ENCODE measurements around the gene RDX. TPM values are rescaled to one million over a fixed set of nuclear protein-coding genes. Genes with fewer than 3 reads are reported as not detected.
"Not testable (repeated sequence)": the region's sequence is repeated elsewhere in the genome, so short reads cannot be mapped to it uniquely, and the experiment has no call there.

The RDX gene
- total RNA-seq, 4 donors from 2014 or later = 35.3 to 62.9 (median 51.7) TPM

DNA sequence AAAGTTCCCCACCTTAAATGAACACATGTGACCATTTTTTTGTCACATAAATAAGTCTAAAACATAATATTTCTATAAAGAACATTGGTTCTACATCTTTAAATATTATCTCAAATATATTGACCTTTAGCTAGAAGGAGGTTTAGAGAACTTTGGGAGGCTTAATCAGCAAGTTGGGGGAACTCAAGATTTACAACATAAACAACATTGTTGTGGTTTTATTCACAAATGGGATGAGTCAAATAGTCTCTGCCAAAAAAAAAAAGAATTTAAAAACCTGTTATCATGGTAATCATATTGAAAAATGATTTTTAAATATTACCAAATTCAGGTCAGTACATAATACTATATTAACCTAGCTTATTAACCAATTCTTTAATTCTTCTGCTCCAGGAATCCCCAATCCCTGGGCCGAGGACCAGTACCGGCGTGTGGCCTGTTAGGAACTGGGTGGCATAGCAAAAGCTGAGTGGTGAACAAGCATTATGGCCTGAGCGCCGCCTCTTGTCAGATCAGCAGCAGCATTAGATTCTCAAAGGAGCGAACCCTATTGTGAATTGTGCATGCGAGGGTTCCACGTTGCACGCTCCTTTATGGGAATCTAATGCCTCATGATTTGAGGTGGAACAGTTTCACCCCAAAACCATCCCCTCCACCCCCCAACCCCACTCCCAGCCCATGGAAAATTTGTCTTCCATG lies 98.2 kb downstream of the RDX start:
- Histone ChIP-seq H3K36me3 (no peaks in the 10 kb centered on the region), H3K27me3 (no peaks in the 10 kb centered on the region), H3K4me3 (no peak overlapping the region), H3K4me1 (peaks cover 0 to 27% (median 0%) of the 10 kb centered on the region in 3 donors), H3K27ac (no peak overlapping the region), H3K9me3 (no peaks in the 10 kb centered on the region)
- no peak for DNase-seq
- WGBS, 2 donors = 95 to 98% methylated on average over 9 of the region's 9 CpGs
- no peak for TF ChIP-seq POLR2A (IDR thresholded peaks at IDR 0.05)
- TF ChIP-seq, protein P1, sequence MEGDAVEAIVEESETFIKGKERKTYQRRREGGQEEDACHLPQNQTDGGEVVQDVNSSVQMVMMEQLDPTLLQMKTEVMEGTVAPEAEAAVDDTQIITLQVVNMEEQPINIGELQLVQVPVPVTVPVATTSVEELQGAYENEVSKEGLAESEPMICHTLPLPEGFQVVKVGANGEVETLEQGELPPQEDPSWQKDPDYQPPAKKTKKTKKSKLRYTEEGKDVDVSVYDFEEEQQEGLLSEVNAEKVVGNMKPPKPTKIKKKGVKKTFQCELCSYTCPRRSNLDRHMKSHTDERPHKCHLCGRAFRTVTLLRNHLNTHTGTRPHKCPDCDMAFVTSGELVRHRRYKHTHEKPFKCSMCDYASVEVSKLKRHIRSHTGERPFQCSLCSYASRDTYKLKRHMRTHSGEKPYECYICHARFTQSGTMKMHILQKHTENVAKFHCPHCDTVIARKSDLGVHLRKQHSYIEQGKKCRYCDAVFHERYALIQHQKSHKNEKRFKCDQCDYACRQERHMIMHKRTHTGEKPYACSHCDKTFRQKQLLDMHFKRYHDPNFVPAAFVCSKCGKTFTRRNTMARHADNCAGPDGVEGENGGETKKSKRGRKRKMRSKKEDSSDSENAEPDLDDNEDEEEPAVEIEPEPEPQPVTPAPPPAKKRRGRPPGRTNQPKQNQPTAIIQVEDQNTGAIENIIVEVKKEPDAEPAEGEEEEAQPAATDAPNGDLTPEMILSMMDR (IDR thresholded peaks at IDR 0.05) = no peak
- intact Hi-C loops (cut with DNase I) = loop anchor here (5.0 kb wide), 1 partner anchor 229 kb away; the partner anchor contains the start of gene FDX1

DNA sequence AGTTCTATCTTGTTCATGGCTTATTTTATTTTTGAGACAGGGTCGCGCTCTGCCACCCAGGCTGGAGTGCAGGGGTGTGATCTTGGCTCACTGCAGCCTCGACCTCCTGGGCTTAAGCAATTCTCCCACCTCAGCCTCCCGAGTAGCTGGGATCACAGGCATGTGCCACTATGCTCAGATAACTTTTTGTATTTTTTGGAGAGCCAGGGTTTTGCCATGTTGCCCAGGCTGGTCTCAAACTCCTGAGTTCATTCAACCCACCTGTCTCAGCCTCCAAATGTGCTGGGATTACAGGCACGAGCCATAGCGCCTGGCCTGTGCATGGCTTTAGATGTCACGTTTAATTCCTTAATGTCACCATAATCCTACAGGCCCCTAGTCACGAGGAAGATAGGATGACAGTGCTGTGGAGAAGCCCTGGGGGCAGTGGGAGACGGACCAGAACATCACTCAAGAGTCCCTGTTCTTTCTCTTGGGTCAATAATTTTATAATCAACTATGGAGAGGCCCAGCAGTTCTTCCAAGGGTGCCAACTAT lies 99.5 kb downstream of the RDX start:
- peak overlapping the region in 1 of 4 donors; percentile 1 for H3K27ac ChIP-seq
- DNase-seq = no peak
- no peaks in the 10 kb centered on the region for H3K36me3 ChIP-seq
- intact Hi-C loops (cut with DNase I) = loop anchor here (5.0 kb wide), 1 partner anchor 230 kb away; the partner anchor contains the start of gene FDX1
- H3K27me3 ChIP-seq = no peaks in the 10 kb centered on the region
- 68 to 94% methylated on average over 5 to 7 of the region's 9 CpGs for WGBS, 2 donors
- peaks cover 0 to 27% (median 0%) of the 10 kb centered on the region in 3 donors for H3K4me1 ChIP-seq
- H3K4me3 ChIP-seq = no peak overlapping the region
- no peak for TF ChIP-seq POLR2A (IDR thresholded peaks at IDR 0.05)
- TF ChIP-seq, protein P1 (IDR thresholded peaks at IDR 0.05) = no peak
- H3K9me3 ChIP-seq = no peaks in the 10 kb centered on the region

DNA sequence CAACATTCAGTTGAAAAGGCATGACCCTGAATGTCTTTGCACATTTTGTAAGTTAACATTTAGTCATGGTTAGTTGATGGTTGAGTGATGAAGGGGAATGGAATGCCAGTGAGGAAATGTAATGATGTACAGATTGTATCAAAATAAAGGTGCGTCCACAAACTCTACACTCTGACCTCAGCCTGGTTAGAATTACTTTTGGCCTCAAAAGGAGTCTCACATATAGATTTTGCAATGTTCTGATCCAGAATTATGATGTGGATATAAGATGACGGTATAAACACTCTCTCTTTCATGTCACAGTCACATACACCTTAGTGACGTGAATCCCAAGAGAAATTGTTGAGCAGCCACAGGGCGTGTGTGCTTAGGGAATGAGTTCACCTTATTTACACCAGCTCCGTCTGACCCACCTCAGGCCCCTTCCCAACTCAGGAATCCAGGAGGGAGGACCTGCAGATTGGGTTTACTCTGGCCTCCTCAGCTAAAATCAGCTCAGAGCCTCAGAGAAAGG lies 100.1 kb downstream of the RDX start:
- intact Hi-C loops (cut with DNase I) = loop anchor here (5.0 kb wide), 1 partner anchor 231 kb away; the partner anchor contains the start of gene FDX1
- WGBS, 2 donors = 69 to 78% methylated on average over 5 of the region's 5 CpGs
- H3K27me3 ChIP-seq = no peaks in the 10 kb centered on the region
- no peak overlapping the region for H3K4me3 ChIP-seq
- TF ChIP-seq POLR2A (IDR thresholded peaks at IDR 0.05) = no peak
- TF ChIP-seq, protein P1 (IDR thresholded peaks at IDR 0.05) = no peak
- peak overlapping the region in 1 of 4 donors; percentile 1 for H3K27ac ChIP-seq
- no peaks in the 10 kb centered on the region for H3K36me3 ChIP-seq
- peaks cover 0 to 24% (median 0%) of the 10 kb centered on the region in 3 donors for H3K4me1 ChIP-seq
- no peak for DNase-seq
- H3K9me3 ChIP-seq = no peaks in the 10 kb centered on the region

DNA sequence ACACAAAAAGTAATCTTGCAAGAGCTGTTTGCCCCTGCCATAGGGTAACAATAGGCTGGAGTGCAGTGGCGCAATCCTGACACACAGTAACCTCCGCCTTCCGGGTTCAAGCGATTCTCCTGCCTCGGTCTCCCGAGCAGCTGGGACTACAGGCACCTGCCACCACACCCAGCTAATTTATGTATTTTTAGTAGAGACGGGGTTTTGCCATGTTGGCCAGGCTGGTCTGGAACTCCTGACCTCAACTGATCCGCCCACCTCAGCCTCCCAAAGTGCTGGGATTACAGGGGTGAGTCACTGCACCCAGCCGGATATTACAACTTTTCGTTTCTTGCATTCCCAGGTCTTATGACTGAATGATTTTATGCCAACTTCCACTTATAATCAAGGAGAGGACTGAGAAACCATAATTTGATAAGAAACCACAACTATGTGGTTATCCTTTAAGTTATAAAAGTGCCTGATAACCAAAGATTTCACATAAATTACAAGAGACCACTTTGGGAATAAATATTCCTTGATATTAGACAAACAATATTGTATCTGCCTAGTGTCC lies 102.1 kb downstream of the RDX start:
- intact Hi-C loops (cut with DNase I); H3K36me3 ChIP-seq; H3K4me3 ChIP-seq; H3K9me3 ChIP-seq; H3K27ac ChIP-seq; H3K4me1 ChIP-seq; H3K27me3 ChIP-seq; DNase-seq: not testable (repeated sequence)
- 60 to 69% methylated on average over 10 of the region's 10 CpGs for WGBS, 2 donors

DNA sequence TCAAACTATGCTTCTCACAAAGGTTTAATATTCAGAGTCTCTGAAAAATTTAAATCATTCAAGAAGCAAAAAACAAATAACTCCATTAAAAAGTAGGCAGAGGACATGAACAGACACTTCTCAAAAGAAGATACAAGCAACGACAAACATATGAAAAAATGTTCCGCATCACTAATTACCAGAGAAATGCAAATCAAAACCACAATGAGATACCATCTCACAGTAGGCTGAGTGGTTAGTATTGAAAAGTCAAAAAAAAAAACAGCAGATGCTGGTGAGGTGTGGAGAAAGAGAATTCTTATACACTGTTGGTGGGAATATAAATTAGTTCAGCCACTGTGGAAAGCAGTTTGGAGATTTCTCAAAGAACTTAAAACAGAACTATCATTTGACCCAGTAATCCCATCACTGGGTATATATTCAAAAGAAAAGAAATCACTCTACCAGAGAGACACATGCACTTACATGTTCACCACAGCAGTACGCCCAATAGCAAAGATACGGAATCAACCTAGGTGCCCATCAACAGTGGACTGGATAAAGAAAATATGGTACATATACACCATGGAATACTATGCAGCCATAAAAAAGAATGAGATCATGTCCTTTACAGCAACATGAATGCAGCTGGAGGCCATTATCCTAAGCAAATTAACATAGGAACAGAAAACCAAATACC lies 103.7 kb downstream of the RDX start:
- 67 to 77% methylated on average over 4 of the region's 4 CpGs for WGBS, 2 donors
- DNase-seq = not testable (repeated sequence)

More for the DNA sequence above, 103.7 kb downstream of the RDX start:
- H3K27me3 ChIP-seq; H3K9me3 ChIP-seq; H3K36me3 ChIP-seq; H3K4me1 ChIP-seq; H3K27ac ChIP-seq; H3K4me3 ChIP-seq; intact Hi-C loops (cut with DNase I): not testable (repeated sequence)

Measured in esophagus squamous epithelium (tissue), 5 donors.